ENCODE measurements around the gene OR6K6.

OR6K6 gene

GRCh38 chr1:158803678-158804077 lies 49.2 kb downstream of the OR6K6 start:
- no peak for DNase-seq

Measured in CD4-positive, alpha-beta T cell treated with Interleukin-17A for 4 hours (primary cell).